ENCODE results near the gene NAT10.
"Not testable (repeated sequence)": the region's sequence is repeated elsewhere in the genome, so short reads cannot be mapped to it uniquely, and the experiment has no call there.

The NAT10 gene

DNA sequence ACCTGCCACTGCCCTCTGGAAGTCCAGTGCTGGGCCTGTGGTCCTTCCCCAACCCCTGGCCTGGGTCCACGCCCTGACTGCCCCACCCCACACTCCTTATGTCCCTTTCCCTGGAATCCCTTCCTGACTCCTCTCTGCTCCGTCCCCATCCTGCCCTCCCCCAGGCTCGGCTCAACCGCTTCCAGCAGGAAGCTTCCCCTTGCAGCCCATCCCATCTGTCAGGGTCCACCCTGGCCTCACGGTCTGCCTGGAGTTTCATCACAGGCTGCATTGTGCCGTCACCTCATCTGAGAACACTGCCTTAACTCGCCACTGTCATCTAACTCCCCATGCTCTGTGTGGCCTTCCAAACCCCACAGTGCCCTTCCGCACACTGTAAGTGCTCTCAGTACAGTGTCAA lies 64.3 kb downstream of the NAT10 start:
- no peak for DNase-seq (ENCODE audit: low read depth)

DNA sequence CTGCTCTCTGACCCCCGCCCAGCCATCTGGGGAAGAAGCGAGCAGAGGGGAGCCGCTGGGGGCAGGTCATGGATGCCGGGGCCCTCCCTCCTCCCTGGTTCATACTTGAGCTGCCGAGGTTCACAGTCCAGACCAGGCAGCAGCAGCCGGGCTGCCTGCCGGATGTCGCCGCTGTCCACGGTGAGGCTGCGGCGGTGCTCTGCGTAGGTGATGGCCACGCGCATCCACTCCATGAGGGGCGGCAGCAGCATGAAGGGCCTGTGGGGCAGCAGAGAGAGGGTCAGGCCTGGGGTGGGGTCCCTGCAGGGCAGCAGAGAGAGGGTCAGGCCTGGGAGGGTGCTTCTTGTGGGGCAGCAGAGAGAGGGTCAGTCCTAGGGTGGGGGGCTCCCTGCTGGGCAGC lies 67.6 kb downstream of the NAT10 start:
- no peak for DNase-seq (ENCODE audit: low read depth)

DNA sequence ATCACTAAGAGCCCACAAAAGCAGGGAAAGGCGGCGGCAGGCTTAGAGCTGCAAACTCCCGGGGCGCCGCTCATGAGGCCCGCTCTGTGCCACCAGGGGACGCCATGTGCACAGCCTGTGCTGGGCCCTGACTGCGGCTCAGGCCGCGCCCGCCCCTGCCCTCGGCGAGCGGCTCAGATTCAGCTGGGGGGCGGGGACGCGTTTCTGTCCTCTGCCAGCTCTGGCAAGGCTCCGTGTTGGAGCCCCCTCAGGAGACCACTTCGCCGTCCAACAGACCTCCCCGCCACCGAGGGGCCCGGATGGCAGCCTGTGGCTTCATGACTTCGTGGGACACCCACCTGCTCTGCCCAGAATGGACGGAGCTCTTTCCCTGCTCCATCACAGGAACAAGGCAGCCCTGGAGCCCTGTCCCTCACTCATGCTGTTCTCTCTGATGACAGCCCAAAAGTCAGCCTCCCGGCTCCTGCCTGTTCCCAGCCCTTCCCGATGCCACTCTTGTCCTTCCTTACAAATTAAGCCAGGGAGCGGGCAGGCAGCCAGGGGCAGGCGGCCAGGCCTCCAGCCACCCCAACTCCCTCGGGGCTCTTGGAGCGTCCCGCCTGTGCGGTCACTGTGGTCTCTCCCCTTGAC lies 69.1 kb downstream of the NAT10 start:
- DNase-seq (ENCODE audit: low read depth), result peak; percentile 76

GRCh38 chr11:34175284-34176019 lies 70.0 kb downstream of the NAT10 start:
- no peak for DNase-seq (ENCODE audit: low read depth)

DNA sequence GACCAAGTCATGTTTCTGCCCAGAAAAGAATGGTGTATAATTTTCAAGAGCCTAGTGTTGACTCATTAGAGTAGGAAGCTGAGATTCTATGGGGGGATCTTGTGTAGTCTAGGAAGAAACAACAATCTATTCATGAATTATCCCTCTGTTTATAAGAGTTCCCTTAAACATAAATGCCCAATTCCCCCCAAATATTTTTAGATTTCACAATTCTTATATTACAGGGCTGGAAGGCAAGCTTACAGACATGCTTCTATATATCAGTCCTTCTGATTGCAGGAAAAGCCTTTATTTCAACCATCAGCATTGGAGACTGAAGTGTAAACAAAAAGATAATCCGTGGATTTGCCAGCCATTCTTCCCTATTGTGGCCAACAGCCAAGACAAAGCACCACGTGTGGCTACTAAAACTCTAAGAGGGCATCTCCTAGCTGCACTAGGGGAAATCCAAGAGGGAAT lies 71.4 kb downstream of the NAT10 start:
- no peak for DNase-seq (ENCODE audit: low read depth)

GRCh38 chr11:34178209-34178821 lies 72.9 kb downstream of the NAT10 start:
- no peak for DNase-seq (ENCODE audit: low read depth)

DNA sequence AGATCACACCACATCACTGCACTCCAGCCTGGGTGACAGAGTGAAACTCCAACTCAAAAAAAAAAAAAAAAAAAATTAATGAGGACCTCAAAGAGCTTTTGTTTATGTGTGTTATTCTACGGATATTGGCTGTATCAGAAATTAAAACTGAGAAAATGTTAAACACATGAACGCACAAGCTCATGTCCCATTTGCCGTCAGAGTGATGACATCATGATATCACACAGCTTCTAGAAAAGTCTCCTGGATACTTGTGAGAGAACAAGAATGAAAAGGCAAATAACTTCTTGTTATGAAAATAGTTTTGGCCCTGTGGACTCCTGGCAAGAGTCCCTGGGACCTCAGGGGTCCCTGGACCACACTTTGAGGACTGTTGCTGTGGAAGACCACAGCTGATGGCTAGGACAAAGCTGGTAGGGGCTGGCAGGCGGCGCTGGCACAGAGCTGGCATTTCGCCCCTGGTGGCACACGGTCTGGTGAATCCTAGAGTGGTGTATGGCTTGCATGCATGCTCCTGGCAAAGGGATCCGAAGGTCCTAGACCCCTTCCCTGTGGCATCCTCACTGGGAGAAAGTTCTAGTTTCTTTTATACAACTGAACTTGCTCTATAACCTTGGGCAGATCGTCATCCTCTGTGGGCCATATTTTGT lies 73.7 kb downstream of the NAT10 start:
- DNase-seq (ENCODE audit: low read depth), result no peak

GRCh38 chr11:34180040-34180813 lies 74.8 kb downstream of the NAT10 start:
- no peak for DNase-seq (ENCODE audit: low read depth)

DNA sequence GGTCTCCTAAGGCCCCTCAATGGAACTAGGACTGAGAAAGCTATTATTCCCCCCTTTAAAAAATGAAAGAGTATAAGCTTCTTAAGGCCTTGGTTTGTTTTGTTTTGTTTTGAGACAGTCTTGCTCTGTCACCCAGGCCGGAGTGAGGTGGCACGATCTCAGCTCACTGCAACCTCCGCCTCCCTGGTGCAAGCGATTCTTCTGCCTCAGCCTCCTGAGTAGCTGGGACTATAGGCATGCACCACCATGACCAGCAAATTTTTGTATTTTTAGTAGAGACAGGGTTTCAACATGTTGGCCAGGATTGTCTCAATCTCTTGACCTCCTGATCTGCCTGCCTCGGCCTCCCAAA lies 75.4 kb downstream of the NAT10 start:
- not testable (repeated sequence) for DNase-seq (ENCODE audit: low read depth)

- DNase-seq (ENCODE audit: low read depth), result no peak
These were observed 75.8 kb downstream of the NAT10 start for GRCh38 chr11:34181251-34181650.

GRCh38 chr11:34181856-34182405 lies 76.5 kb downstream of the NAT10 start:
- no peak for DNase-seq (ENCODE audit: low read depth)

- no peak for DNase-seq (ENCODE audit: low read depth)
These were observed 77.0 kb downstream of the NAT10 start for GRCh38 chr11:34182425-34182824.

GRCh38 chr11:34182921-34183685 lies 77.7 kb downstream of the NAT10 start:
- no peak for DNase-seq (ENCODE audit: low read depth)

DNA sequence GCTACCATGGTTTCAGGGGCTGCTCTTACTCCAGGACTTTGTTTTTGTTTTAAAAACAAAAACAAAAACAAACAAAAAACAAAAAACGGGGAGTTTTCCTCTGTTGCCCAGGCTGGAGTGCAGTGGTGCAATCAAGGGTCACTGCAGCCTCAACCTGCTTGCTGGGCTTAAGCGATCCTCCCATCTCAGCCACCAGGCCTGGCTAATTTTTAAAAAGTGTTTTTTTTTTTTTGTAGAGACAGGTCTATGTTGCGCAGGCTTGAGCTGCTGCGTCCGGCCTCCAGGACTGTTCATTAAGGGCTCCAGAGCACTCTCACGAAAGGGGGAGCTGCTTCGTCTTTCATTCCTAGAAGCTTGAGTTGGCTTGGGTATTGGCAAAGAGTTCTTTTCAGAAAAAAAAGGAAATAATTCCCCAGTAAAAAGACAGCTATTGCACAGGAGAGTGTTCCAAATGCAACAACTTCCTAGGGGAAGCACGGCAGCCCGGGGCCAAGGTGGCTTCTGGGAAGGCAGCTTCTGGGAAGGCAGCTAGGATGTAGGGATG lies 78.5 kb downstream of the NAT10 start:
- DNase-seq (ENCODE audit: low read depth), result no peak

DNA sequence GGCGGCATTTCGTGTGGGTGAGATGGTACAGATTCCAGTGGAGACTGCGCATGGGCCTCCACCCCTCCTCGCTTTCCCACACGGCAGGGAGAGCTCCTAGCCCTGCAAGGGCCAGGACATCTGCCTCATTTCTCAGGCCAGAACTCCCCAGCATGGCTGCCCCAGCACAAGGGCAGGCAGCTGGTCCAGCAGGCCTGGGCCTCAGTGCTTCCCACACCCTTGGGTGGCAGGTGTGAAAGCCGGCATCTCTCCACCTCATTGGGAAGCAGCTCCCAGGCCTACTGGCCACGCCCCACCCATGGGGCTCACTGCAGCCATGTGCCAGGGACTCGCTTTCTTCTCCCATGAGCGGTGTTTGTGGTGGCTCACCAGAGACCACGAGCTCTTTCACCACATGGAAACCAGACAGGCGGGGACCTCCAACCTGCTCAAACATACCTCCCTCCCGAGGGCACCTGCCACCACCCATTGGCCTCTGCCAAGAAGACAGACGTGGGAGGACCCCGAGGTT lies 79.1 kb downstream of the NAT10 start:
- DNase-seq (ENCODE audit: low read depth), result no peak

DNA sequence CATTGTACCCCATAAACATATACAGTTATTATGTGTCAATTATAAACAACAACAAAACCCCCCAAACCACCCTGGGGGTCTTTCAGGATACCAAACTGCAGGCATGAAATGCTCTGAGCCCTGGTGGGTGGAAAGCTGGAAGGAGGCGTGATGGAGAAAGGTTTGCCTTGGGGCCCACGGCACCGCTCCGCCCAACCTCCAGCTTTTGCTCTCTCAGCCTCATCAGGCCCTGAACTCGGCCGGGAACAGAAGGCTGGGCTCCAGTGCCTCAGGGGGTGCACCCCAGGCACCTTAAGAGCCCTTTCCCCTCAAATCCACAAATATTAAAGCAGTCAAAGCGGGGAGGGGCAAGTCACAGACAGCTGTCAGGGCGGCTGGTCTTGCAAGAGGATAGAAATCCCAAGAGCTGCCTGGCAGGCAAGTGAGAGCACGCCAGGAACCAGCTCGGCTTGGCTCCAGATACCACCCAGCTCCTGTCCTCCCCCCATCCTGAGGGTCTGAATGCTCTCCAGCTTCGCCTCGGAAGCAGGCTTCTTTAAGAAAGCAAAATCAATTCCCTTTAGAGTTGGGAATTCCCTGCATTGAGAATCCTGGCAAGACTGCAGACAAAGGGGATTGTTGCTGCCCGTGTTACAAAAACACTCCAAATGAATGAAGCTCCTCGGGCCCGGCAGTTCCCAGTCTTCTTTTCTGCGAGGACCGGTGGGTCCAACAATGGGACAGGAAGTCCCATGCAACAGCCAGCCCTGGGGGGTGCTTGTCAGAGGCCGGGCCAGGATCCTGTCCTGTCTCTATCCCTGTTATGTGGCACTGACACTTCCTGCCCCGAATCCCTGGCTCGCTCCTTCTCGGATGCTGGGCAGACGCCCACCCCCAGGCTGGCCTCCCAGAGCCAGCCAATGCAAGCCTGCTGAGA lies 80.8 kb downstream of the NAT10 start:
- no peak for DNase-seq (ENCODE audit: low read depth)

GRCh38 chr11:34188181-34188580 lies 82.8 kb downstream of the NAT10 start:
- DNase-seq (ENCODE audit: low read depth), result no peak

DNA sequence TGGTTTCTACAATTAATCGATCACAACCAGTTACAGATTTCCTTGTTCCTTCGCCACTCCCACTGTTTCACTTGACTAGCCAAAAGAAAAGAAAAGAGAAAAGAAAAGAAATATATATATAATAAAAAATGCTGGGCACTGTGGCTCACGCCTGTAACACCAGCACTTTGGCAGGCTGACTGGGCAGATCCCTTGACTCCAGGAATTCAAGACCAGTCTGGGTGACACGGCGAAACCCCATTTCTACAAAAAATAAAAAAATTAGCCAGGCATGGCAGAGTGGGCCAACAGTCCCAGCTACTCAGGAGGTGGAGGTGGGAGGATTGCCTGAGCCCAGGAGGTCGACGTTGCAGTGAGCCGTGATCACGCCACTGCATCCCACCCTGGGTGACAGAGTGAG lies 83.8 kb downstream of the NAT10 start:
- no peak for DNase-seq (ENCODE audit: low read depth)

Measured in stimulated activated CD8-positive, alpha-beta memory T cell treated with anti-CD3 and anti-CD28 coated beads, Interleukin-4, amount 100 ng/mL, for 24 hours (primary cell).